T-helper 2 cell (primary cell): ENCODE measurements around the gene SMAP2.
A peak's percentile ranks its signal among the peaks of the same experiment; 100 is the strongest.
"Not testable (repeated sequence)": the region's sequence is repeated elsewhere in the genome, so short reads cannot be mapped to it uniquely, and the experiment has no call there.

ENCODE experiments used
- DNase-seq, 5 experiments: peaks; one replicate each; pipeline versions ENCODE4 v3.0.0 to v3.0.0-alpha.2; 2012 to 2022

Gene SMAP2

GRCh38 chr1:40372658-40373322 lies 737 bp upstream of the SMAP2 start:
- no peak for DNase-seq

DNA sequence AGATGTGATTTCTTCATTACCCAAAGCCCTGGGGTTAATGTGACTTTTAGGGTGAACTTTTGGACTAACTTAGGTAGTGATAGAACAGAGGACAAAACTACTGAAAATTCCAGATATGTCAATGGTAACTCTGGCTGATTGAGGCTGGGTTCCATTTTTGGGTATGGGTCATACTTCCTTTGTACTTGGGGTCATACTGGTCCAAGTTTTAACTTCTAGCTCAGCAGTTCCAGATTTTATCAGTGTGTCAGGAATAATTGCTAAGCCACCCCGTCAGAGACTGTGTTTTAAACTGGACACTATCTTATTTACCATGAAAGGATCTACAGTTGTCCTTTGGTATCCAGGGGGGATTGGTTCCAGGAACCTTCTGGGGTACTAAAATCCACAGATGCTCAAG lies 4.0 kb downstream of the SMAP2 start:
- no peak for DNase-seq

- DNase-seq, result no peak
These were observed 6.4 kb downstream of the SMAP2 start for GRCh38 chr1:40379785-40380452.

DNA sequence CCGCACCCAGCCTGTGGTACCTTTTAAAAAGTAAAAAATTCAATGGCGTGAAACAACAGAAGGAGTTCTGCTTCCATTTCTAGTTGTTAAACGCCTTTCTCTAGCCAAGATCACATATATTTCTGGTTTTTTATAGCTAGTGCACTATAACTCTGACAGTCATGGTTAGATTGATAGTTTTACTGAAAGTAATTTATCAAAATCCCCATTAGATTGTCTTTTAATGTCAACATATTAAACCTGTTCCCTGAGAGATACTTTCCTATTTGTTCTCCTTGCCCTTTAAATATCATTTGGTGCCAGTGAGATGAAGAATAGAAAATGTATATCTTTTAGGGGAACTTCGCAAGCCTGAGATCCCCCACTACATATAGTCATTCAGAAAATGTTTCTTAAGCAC lies 7.3 kb downstream of the SMAP2 start:
- DNase-seq, result no peak

DNA sequence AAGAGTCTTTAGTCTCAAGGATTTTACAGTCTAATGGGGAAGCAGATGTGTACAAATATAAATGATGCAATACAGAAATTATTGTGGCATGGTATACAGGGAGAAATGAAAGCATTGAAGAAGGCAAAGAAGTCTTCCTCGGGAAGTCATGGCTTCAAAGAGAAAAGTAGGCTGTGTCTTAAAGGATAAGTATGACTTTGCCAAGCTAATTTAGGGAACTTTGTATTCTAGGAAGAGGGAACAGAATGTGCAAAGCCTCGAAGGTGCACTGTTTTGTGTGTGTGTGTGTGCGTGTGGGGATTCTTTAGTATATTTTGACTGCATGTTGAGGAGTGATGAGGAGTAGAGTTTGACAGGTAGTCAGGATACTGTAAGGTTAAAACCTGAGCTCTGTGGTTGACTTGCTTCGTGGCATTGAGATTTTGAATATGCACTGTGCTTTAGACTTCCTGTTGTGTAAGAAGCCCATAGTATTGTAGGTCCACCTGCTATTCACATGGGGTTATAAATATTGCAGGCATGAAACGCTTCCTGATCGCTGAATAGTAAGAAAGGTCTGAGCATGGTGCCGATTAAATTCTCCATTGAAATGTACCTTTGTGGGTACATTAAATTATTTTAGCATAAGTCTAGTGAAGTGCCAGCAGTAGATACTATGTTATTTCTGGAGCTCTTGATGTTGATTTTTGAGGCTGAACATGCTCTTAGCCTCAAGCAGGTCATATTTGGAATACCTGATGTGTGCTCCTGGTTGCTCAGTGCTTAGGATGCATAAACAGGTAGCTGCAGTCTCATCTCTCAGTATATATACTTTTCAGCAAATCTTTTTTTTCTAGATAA lies 8.0 kb downstream of the SMAP2 start:
- DNase-seq, result peak in 2 of 5 experiments; percentile 46 to 84

DNA sequence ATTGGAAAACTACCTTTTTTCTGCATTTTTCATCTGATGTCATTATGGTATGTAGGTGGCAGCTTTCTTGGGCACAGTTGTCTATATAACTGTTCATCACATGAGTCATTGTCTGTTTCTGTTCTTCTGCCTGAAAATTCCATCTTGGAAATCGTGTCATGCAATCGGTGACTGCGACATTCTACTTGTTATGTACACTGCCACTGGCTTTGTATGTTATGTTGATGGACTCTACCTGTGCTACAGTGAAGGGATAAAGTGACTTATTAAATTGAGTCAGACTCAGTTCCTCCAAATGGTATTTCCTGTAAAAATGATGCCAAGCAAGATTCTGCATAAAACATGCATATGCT lies 8.6 kb downstream of the SMAP2 start:
- DNase-seq, result no peak

DNA sequence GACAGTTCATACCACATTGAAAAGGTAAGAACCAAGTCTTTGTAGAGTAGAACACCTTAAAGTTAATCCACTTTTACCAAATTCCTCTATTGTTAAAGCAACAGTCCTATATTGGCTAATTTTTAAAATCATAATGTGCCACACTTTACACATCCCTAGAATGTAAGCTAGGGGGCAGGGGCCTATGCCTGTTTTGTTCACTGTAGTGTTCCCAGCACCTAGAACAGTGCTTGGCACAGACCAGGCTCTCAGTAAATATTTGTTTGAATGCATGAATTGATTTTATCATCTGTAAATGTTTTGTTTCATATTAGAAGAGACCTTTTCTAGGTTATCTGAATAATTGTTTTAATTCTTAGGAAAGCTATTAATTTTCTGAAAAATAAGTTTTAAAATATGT lies 9.1 kb downstream of the SMAP2 start:
- no peak for DNase-seq

DNA sequence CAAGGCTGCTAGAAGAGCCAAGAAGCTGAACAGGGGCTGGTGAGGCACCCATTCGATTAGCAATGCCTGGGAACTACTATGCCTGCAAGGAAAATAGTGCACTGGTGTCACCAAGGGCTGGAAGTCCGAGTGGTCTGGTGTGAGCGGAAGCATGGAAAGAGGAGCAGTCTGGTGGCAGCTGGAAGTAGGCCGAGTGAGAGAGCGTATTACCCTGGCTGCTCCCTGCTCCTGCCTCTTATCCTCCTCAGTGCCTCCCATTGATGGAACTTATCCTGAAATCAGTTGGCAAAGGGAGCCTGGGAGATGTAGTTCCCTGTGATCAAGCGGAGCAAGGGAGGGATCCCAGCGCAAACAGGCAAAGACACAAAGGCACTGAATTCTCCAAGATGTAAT lies 9.6 kb downstream of the SMAP2 start:
- DNase-seq, result no peak

DNA sequence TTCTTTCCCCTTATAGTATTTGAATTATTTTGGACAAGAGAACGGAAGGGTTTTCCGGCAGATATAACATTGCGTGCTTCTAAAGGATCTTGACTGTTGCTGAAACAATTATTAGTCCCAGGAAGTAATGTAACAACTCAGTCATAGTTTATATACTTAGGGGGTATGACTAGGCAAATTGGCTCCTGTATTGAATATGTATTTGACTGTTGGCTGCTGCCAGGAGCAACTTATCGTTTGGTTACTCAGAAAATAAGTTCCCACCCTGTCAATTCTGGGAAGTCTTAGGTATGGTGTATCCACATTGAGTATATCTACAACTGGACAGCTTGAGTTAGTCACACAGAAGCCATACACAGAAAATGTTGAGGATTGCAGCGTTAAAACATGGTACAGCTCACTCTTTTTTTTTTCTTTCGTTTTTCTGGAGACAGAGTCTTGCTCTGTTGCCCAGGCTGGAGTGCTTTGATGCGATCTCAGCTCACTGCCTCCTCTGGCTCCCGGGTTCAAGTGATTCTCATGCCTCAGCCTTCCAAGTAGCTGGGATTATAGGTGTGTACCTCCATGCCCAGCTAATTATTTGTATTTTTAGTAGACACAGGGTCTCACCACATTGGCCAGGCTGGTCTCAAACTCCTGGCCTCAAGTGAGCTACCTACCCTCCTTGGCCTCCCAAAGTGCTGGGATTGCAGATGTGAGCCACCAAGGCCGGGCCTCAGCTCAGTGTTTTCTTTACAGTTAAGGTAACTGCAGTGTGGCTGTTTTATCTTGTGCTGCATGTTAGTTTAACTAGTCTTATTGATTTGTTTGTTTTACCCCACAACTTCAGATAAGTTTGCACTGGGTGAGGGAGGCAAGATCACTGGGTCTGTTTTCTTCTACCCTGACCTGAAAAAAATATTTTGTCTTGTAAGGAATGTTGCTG lies 10.2 kb downstream of the SMAP2 start:
- DNase-seq, result peak in 1 of 5 experiments; percentile 70

GRCh38 chr1:40384413-40384762 lies 10.9 kb downstream of the SMAP2 start:
- DNase-seq, result peak in 1 of 5 experiments; percentile 69

DNA sequence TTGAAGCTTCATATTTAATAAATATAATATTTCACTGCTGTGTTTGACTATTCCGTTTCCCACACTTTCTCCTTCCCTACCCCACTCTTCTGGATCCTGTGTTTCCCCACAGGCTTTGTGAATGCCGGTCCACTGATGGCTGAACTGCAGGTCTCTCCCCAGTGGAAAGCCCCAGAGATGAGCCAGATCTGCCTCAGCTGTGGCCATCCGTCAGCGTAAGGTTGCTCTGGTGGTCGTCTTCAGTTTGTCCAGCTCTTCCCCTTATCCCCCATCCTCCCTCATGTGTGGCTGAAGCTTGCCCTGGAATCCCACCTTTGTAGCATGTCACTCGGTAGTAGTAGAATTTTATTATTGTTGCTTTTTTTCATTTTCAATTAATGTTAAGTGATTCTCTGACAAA lies 11.4 kb downstream of the SMAP2 start:
- DNase-seq, result no peak

- DNase-seq, result peak in 3 of 5 experiments; percentile 58 to 93 (median 92)
These were observed 12.2 kb downstream of the SMAP2 start for GRCh38 chr1:40385437-40386358.

- DNase-seq, result no peak
These were observed 12.8 kb downstream of the SMAP2 start for GRCh38 chr1:40386359-40386723.

GRCh38 chr1:40386796-40387195 lies 13.3 kb downstream of the SMAP2 start:
- DNase-seq, result no peak

DNA sequence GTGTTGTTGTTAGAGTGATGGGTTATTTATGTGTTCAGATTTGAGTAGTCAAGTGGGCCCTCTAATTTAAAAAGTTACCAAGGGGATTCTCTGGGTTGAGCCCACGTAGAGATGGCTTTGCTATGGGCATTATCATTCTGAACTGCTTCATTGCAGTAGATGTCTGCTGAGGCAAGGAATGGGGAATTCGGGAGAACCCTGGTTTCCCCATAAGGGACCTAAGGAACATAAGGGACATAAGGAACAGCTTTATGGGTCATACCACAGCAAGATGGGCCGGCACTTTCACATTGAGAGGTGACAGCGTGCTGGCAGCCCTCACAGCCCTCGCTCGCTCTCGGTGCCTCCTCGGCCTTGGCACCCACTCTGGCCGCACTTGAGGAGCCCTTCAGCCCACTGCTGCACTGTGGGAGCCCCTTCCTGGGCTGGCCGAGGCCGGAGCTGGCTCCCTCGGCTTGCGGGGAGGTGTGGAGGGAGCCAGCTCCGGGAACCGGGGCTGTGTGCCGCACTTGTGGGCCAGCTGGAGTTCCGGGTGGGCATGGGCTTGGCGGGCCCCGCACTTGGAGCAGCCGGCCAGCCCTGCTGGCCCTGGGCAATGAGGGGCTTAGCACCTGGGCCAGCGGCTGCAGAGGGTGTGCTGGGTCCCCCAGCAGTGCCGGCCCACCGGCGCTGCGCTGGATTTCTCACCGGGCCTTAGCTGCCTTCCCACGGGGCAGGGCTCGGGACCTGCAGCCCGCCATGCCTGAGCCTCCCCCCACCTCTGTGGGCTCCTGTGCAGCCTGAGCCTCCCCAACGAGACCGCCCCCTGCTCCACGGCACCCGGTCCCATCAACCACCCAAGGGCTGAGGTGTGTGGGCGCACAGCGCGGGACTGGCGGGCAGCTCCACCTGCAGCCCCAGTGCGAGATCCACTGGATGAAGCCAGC lies 14.1 kb downstream of the SMAP2 start:
- DNase-seq, result not testable (repeated sequence)

GRCh38 chr1:40388456-40389321 lies 15.2 kb downstream of the SMAP2 start:
- DNase-seq, result peak in 3 of 5 experiments; percentile 32 to 77 (median 32)

DNA sequence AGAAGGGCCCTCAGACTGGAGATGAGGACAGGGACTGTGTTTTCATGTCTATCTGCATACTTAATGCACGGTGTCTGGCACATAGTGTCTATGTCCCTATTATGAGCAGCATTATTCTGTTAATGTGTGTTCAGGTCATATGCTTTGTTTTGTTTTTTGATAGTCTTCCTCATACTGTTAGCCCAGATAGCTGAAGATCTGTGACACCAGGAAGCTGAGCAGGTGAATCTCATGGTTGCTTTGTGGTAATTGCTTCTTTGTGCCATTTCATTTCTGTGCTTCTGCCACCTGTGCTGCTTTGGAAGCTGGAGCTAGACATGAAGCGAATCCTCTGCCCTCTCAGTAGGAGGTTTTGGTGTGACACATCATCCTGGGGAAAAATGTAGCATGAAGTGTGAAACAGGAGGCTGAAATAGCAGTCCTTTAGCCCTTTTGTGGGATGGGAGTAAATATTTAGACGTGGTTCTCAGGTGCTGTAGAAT lies 15.8 kb downstream of the SMAP2 start:
- DNase-seq, result peak in 2 of 5 experiments; percentile 52 to 63

GRCh38 chr1:40389871-40390560 lies 16.5 kb downstream of the SMAP2 start:
- DNase-seq, result peak in 1 of 5 experiments; percentile 24

DNA sequence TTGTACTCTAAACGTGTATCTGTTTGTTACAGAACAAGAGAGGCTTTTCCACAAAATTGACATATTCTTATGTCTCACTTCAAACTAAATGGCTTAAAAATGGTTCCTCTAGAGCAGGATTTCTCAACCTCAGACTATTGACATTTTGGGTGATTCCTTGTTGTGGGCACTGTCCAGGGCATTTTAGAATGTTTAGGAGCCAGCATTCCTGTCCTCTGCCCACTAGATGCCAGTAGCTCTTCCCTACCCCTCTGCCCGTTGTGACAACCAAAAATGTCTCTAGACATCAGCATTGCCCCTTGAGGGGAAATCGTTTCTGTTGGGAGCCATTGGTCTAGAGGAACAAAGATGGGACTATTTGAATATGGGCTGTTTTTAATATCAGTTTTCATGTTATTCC lies 17.3 kb downstream of the SMAP2 start:
- DNase-seq, result no peak
